HG02610 (cell line): ENCODE measurements around the gene USP46.

ENCODE experiments used
- ATAC-seq: cut with Tn5 transposase; IDR thresholded peaks from one replicate; pipeline ENCODE4 v1.9.1; 2021; ENCODE audit warnings: mild to moderate bottlenecking, moderate library complexity; ENCODE audit not compliant: unreplicated experiment

USP46 gene

DNA sequence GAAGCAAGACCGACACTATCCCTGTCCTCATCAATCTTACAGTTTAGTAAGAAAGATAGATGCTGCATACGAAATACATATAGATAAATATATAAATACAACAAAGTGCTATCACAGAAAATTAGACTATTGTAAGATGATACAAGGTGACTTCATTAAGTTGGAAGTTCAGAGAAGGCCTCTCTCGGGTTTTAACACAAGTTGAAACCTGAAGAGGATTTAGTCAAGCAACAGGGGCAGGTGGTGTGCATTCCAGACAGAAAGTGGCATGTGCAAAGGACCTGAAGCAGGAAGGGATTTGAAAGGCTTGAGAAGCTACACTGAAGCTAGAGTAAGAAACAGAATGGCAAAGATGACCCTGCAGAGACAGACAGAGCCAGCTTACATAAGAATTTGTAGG lies 36.5 kb downstream of the USP46 start:
- no peak for ATAC-seq

DNA sequence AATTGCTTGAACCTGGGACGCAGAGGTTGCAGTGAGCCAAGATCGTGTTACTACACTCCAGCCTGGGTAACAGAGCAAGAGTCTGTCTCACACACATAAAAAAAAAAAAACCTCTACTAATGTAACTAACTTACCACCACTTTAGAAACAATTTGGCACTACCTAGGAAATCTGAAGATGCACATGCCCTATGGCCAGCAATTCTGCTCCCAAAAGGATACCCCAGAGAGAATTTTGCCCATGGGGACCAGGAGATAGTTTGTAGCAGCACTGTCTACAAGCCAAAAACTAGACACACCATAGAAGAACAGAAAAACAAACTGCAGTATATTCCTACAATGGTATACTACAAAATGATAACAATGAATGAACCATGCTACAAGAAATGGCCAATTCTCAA lies 37.5 kb downstream of the USP46 start:
- no peak for ATAC-seq

DNA sequence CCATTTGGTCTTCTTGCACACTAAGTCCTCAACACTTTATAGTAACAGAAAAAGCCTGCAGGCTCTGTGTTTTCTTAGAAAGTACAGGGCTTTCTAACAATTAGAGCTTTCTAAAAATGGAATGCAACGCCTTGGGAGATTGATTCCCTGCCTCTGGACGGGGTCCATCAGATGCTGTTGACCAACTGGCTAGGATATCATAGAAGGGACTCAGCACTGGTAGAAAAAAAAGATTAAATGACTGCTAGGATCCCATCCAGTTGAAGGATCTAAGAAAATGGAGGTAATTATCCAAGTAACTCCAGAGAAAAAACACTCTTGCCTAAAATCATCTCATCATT lies 39.5 kb downstream of the USP46 start:
- ATAC-seq: no peak

DNA sequence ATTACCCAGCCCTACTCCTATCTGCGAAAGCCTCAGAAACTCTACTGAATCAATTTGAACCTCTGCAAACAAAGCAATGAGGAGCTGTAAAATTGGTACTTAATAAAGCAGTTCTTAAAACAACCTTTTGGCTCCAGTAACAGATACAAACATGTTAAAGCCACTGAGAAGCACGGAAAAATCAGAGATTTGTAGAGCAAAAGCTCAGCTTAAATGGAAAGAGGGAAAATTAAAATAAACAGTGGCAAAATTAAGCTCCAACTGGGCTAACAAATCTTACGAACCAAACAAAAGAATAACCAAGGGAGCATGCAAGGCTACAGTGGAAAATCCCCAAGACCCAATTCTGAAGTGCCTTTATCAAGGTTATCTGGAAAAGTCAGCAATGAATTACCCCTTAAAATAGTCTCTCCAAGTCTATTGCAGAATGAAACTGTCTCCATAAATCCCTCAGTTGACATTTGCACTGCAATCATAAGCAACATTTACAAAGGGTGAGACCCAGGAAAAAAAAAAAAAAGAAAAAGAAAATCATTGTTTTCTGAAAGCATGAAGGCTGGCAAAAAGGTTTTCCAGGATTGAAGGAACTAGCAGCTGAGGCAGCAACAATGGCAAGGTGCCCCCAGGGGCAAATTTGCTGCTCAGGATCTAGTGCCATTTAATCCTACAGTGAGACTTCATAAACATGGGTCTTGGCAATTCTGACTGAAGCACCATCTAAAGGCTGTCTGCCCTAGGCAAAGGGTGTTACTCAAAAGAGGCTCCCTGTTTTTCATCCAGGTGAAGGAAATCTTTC lies 40.1 kb downstream of the USP46 start:
- no peak for ATAC-seq

DNA sequence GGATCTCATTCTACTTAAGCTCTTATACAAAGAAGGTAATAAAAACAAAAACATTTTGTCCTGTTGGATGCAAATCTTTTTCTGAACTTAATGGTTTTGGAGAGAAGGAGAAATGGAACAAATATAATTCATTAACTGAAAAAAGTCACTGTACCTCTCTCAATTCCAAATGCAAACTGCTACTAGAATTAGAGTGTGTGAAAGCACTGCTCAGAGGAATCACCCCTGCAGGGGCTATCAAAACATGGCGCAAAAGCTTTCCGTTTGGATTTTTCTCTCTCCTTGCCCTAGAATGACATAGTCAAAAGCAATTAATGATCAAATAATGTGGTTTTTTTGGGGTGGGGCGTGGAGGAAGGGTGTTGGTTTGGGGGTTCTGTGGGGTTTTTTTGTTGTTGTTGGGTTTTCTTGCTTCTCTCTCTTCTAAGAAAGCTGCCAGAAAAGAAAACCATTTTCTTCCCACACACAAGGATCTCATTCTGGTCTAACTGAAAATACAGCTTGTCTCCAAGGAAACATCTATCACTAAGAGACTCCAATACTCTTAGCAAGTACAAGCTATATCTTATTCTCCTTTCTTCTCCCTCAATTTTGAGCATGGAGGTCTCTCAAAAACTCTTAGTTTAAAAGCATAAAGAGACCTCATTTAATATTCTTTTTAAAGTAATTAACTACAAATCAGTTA lies 41.6 kb downstream of the USP46 start:
- ATAC-seq: no peak

DNA sequence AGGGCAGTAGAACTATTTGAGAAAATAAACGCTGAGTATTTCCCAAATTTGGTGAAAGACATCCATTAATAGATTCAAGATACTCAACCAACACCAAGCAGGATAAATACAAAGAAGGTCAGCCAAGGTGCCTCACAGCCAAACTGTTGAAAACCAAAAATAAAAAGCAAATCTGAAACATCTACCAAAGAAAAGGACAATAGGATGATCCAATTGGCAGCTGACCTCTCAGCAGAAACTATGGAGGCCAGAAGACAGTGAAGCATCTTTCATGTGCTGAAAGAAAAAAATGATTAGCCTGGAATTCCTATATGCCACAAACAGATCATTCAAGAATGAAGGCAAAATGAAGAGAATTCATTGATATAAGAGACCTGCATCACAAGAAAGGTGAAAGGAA lies 44.9 kb downstream of the USP46 start:
- no peak for ATAC-seq

DNA sequence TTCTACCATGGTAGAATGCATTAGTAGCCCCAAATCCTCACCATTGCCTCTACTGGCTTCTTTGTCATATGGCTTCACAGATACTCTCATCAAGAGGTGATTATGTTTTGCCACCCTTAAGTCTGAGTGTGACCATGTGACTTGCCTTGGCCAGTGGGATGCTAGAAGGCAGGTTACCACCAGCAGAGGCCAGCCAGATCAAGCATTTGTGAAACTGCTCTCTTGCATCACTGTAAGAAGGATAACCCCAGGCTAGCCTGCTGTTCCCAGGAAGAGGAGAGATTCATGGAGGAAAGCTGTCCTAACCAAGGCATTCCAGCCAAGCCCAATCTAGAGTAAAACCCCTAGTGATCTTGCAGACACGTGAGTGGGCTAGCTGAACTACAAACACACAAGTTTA lies 46.8 kb downstream of the USP46 start:
- ATAC-seq: no peak

DNA sequence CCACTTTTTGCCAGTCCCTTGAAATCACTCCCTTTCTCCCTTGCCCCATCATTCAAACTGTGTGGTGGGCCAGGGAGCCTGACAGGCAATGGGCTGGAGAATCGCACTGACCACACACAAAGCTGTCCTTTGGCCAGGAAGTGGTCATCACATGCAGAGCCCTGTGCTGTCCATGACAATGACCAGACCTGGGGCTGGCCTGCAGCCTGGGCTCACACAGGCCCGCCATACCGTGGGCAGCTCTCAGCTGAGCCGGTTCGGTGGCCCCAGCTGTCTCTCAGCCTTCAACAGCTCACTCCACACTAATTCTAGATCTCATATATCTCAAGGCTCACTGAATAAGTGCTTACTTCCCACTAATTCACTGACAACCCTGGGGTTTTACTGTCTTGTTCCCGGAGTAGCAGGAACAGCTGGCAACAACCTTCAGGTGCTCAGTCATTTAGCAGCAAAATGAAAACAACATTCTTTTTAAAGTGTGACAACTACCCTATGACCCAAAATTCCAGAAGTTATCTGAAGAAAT lies 48.0 kb downstream of the USP46 start:
- ATAC-seq: no peak

DNA sequence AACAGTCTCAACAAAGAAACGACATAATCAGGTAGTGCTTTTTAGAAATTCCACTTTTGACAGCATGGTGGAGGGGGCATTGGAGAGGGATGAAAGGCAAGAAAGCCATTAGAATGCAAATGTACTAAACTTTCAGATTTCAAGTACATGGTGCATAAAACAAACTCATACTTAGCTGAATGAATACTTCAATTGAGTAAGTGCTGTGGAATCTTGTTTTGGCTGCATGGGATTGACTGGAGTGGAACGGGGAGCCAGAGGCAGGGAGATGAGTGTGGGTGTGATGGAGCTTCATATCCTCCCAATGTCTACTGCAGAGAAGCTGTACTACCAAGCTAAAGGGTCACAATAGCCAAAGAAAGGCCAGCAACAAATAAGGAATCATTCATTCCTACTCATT lies 52.4 kb downstream of the USP46 start:
- ATAC-seq: no peak

DNA sequence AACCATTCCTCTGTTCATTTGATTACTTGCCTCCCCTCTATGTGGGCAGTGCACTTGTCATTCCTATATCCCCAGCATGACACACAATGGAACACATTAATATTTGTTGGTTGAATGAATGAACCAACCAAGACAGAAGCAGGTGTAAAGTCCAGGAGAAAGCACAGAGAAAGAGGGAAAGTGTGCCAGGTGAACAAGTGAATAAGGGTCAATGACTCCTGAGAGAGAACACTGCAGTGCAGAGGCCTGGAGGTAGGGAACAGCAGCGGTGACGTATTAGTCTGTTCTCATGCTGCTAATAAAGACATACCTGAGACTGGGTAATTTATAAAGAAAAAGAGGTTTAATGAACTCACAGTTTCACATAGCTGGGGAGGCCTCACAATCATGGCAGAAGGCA lies 53.1 kb downstream of the USP46 start:
- ATAC-seq: no peak

DNA sequence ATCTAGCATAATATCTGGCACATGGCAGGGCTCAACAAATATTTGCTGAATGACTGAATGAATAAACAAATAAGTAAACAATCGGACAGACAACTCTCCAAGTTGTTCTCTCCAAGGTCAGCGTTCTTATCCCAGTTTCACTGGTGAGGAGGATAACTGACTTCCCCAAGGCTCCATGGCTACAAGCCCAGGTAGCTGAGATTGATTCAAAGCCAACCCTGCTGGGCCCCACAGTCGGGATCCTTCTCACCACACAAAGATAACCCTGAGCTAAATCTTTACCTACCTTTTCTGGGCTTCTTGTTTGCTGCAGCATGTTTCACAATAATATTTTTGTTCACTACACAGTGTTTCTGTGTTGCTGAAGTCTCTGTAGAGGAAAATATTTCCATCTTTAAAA lies 54.9 kb downstream of the USP46 start:
- ATAC-seq: no peak

DNA sequence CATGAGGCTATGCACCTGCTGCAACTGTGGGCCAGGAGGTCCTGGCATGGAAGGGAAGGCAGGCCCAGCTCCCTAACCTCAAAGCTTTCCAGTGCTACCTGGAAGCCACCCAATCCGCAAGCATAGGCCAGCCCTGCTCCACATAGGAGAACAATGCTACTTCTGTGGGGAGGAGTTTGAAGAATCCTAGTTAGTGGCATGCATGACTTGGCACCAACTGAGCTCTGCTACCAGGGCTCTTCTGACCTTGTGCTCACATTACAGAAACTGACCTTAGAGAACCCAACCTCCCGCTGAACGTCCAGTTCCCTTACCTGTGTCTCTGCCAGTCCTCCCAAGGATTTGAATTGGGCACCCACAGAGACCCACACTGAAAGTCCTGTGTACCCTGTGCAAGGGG lies 58.8 kb downstream of the USP46 start:
- ATAC-seq: no peak

DNA sequence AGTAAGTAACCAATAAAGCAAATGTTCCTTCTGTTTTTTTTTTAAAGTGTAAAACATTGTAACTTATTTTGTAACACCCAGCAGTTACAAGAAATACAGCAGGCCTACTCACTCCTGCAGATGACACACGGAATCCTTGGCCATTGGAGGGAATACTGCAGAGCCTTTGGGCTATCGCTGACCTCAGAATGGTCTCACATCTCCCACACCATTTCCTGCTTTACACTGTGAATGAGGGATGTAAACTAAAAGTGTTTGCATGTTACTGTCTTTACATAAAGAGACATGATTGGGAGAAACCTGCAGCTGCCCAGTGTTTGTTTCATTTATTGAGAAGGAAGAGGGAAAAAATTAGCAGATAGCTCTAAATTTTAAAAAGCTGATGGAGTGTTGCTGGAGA lies 64.1 kb downstream of the USP46 start:
- no peak for ATAC-seq

DNA sequence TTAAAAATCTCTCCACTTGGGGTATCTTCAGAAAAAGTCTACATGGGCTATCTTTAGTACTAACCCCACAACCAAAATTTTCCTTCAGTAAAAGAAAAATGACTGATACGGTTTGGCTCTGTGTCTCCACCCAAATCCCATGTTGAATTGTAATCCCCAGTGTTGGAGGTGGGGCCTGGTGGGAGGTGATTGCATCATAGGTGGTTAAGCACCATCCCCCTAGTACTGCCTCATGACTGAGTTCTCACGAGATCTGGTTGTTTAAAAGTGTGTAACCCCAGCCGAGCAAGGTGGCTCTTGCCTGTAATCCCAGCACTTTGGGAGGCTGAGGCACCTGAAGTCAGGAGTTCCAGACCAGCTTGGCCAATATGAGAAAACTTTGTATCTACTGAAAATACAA lies 66.8 kb downstream of the USP46 start:
- ATAC-seq: no peak

DNA sequence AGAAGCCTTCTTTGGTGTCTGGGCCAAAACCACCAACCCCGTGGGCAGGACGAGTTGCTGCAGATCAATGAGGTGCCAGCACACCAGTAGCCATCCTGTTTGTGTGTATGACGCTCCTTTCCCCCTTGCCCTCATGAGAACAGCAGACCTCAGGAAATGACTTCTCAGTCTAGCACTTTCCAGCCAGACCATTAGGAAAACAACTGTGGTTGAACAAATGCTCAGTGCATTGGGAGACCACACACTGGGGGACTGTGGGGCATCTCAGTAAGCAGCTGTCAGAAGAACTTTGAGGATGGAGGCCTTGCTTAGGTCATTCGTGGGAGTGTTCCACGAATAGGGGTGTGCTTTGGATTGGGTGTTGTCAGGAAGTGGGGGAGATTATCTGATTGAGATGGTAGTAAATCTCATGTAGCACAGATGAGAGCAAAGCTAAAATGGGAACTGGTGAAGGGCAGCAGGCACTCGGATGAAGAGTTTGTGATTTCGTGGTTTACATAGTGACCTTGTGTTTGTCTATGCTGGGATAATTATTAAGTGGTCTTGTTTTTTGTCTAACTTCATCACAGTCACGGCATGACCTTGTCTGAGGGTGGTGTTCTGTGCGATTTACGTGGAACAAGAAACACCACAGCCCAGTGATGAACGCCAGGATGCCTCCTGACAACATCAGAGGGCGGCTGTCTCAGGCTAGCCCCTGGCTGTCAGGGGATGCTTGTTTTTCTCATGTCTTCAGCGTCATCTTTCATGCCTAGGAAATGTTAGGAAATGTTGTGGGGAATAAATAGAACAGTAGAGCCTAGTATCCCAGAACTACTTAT lies 70.1 kb downstream of the USP46 start:
- no peak for ATAC-seq

DNA sequence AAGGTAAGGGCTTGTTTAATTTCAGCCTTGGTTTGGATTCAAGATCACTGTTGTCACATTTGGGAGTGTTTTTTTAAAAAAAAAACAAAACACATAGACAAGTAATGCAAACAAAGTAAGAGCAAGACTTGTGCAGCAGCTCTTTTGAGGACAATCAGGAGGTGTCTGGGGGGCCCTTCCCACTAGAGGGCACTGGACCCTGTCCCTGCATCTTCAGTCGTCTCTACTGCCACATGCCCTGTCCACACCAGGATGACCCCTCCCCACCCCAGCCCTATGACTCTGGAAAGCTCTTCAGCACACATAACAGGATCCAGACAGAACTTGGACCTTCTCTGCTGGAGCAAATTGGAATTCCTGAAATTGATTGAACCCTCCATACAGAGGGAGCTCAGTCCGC lies 71.0 kb downstream of the USP46 start:
- no peak for ATAC-seq

DNA sequence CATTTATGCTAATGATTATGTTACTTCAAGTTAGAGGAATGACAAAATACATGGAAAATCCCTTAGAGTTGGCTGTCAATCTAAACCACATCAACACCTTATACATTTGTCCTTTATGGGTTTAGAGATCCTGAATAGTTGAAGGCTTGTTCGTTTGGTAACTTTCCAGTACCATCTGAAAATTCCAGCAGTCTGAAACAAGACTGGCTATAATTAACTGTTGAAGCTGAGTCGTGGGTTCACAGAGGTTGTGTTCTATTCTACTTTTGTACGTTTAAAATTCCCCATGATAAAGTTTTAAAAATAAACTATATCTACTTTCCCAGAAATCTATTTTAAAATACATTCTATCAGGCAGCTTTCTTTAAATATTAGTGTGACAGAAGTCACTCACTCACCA lies 73.0 kb downstream of the USP46 start:
- no peak for ATAC-seq

DNA sequence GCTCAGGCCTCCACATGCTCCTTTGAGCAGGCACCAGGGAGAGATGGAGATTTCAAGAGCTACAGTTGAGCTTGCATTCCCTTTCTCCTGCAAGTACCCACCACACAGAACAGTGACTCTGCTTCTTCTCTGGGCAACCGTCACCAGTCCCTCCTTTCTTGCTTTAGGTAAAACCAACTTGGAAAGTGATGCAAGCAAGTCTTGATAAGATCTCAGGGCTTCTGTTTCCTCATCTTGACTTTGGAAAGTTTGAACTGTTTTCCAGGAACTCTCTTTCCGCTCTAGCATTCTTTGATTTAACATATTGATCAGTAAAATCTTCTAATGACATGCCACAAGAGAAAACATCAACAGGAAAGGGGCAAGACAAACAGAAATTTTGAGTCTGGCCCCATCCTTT lies 73.7 kb downstream of the USP46 start:
- ATAC-seq: no peak

DNA sequence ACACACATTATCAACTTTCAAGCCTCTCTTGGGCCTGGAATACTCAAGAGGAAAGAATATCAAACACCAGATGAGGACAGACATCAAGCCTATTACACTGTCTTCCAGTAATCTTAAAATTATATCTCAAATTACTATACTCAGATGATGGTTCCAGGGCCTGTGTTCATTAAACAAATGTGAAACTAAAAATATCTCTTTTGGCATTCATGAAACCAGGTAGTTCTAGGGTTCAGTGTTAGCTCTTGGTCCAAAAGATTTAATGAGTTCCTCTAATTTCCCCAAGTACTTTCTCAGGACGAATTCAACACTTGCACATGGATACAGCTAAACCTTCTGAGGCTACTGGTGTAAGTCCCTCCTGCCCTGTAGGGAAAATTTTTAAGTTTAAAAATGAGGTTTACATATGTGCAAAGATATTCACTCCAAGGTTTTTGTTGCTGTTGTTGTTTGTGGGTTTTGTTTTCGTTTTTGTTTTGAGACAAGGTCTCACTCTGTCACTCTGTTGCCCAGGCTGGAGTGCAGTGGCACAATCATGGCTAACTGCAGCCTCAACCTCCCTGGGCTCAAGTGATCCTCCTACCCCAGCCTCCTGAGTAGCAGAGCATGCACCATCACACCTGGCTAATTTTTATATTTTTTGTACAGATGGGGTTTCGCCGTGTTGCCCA lies 79.4 kb downstream of the USP46 start:
- ATAC-seq: no peak

DNA sequence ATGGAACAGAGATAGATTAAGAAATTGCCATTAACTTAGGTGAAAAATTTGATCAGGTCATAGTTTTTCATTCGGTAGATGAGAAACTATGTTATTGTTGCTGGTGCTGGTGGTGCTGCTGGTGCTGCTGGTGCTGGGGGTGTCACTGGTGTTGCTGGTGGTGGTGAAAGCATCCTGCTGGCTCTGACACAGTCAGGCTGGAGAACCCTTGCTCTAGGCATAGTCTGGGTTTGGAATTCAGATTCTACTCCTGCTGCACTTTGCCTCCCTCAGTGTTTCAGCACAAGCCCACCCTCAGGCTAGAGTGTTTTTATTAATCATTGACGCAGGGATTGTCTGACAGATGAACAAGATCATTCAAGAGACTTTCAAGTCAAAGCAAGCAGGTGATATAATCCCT lies 80.2 kb downstream of the USP46 start:
- no peak for ATAC-seq

DNA sequence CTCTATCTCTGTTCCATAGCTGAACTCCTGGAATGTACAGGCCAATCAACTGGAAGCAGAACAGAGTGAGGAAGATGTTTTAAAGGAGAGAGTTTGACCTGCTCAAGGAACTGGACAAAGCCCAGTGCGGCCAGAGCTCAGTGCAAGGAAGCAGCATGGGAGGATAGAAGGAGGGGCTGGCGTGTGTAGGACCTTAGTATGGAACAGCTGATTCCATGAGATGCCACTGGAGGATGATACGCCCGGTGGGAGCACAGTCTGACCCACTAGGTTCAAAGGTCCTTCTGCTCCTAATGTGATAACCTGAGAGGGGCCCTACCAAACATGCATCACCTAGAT lies 81.5 kb downstream of the USP46 start:
- no peak for ATAC-seq
